ENCODE results near the gene AGBL4.

AGBL4 gene

DNA sequence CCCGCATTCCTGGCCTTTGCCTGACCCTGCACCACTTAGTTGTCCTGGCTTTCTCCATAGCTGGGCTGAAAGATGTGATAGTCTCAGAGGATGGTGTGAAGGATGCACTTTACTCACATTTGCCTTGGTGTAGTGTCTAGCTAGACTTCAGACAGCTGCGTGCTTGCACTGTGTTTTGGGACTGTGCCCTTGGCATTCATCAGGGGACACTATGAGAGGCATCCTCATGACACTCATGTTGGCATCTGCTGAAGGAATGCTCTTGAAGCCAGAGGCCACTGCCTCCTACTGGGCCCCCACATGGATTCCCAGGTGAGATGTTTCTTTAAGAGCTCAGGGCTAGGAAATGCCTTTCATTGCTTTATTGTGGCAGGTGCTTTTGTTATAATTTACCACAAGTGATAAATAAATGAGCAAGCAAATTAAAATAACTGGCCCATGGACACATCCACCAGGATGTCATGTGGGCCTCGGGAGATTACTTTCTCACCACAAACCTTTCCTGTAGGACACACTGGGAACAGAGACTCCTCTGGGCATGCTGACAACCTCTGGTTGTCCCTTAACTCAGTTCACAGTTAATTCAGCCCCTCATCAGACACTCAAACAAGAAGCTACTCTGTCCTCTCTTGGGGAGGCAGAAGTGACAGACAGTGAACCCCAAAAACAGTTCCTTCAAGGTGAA is 1452.3 kb downstream of the AGBL4 start:
- Histone ChIP-seq H4K20me1 (no peaks in the 10 kb centered on the region), H3K27me3 (no peaks in the 10 kb centered on the region), H3K9me3 (no peaks in the 10 kb centered on the region), H3K27ac (no peak overlapping the region), H3K4me2 (peak overlapping the region; percentile 19; the same call in 1 of the 2 replicates), H3K4me3 (no peak overlapping the region), H3K9ac (0 out of 2 replicates have a peak overlapping the region, but pooled peaks have one; percentile 5), H3K36me3 (no peaks in the 10 kb centered on the region), H3K4me1 (peaks cover 38% of the 10 kb centered on the region)
- no peak for TF ChIP-seq Cebpa-rat (IDR thresholded peaks at IDR 0.05)

DNA sequence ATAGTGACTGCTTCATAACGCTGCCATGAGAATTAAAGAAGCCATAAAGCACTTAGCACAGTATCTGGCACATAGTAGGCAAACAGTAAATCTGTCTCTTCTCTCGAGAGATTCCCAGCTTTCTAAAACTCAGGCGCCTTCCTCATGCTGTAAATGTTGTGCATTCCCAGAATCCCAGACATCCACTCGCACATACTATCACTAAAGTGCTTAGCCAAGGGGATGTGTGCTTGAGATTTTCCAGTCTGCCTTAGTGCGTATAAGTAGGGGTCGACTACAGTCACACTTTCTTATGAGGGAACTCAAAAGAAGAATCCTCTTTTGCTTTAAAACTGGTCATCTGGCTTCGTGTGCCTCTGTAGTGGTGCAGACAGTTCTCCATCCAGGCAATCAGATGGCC is 1453.2 kb downstream of the AGBL4 start:
- no peak overlapping the region for H3K4me2 ChIP-seq

DNA sequence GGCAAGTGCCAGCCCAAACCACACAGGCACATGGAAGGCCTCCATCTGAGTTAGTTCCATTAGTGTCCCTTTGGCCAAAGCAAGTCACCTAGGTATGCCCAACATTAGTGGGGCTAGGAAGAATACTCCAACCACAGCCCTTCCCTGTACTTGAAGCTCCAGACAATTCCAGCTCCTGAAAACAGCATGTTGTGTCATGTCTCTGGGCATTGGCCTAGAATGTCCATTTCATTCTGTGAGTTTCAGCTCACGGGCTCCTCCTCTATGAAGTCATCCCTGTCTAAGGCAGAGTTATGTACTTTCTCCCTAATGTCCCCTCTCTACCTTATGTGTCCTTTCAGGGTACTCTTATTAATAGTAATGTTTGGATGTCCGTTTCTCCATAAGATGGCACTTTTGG is 1455.3 kb downstream of the AGBL4 start:
- no peaks in the 10 kb centered on the region for H3K9me3 ChIP-seq
- TF ChIP-seq Cebpa-rat (IDR thresholded peaks at IDR 0.05), result no peak
- no peaks in the 10 kb centered on the region for H3K27me3 ChIP-seq
- H3K4me2 ChIP-seq, result no peak overlapping the region
- H3K9ac ChIP-seq, result no peak overlapping the region
- no peak overlapping the region for H3K27ac ChIP-seq
- peaks cover 21% of the 10 kb centered on the region for H3K4me1 ChIP-seq
- H3K4me3 ChIP-seq, result no peak overlapping the region
- no peaks in the 10 kb centered on the region for H3K36me3 ChIP-seq
- H4K20me1 ChIP-seq, result no peaks in the 10 kb centered on the region

More for the DNA sequence above, 1453.2 kb downstream of the AGBL4 start:
- no peak for TF ChIP-seq Cebpa-rat (IDR thresholded peaks at IDR 0.05)
- H3K27ac ChIP-seq, result no peak overlapping the region
- no peaks in the 10 kb centered on the region for H4K20me1 ChIP-seq
- no peak overlapping the region for H3K9ac ChIP-seq
- no peak overlapping the region for H3K4me3 ChIP-seq
- H3K4me1 ChIP-seq, result peaks cover 37% of the 10 kb centered on the region
- H3K27me3 ChIP-seq, result no peaks in the 10 kb centered on the region
- H3K36me3 ChIP-seq, result no peaks in the 10 kb centered on the region
- H3K9me3 ChIP-seq, result no peaks in the 10 kb centered on the region

DNA sequence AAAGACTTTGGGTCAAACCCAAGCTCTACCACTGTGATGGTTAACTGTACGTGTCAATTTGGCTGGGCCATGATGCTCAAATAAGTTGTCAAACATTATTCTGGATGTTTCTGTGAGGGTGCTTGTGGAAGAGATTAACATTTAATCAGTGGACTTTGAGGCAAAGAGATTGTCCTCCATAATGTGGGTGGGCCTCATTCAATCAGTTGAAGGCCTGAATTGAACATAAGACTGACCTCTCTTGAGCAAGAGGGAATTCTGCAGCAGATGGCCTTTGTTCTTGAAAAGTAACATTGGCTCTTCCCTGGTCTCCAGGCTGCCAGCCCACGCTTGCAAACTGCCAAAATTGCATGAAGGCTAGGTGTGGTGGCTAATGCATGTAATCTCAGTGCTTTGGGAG is 1457.3 kb downstream of the AGBL4 start:
- no peaks in the 10 kb centered on the region for H4K20me1 ChIP-seq
- H3K27me3 ChIP-seq, result no peaks in the 10 kb centered on the region
- peaks cover 4% of the 10 kb centered on the region for H3K4me1 ChIP-seq
- H3K4me3 ChIP-seq, result no peak overlapping the region
- H3K4me2 ChIP-seq, result no peak overlapping the region
- no peak for TF ChIP-seq Cebpa-rat (IDR thresholded peaks at IDR 0.05)
- no peaks in the 10 kb centered on the region for H3K9me3 ChIP-seq
- no peak overlapping the region for H3K9ac ChIP-seq
- no peaks in the 10 kb centered on the region for H3K36me3 ChIP-seq
- no peak overlapping the region for H3K27ac ChIP-seq

DNA sequence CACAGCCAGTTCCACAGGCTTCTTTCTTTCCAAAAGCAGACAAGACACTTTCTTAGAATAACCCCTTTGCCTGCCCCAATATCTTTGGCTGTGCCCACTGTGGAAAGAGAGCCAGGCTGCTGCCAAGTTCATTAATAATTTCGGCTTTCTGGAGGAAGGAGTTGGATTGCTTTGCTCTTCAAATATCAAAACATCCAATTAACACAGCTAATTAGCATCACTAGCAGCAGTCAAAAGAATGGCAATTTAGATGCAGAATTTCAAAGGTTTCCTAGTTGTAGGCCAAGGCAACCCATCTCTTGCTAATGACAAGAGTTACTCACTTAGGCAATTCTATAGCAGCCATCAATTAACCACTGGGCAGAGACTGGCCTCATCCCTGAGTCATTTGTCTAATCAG is 1460.7 kb downstream of the AGBL4 start:
- TF ChIP-seq Cebpa-rat (IDR thresholded peaks at IDR 0.05), result no peak
- H3K4me1 ChIP-seq, result no peaks in the 10 kb centered on the region
- H3K9ac ChIP-seq, result no peak overlapping the region
- H3K36me3 ChIP-seq, result no peaks in the 10 kb centered on the region
- no peaks in the 10 kb centered on the region for H3K9me3 ChIP-seq
- no peak overlapping the region for H3K4me2 ChIP-seq
- no peaks in the 10 kb centered on the region for H4K20me1 ChIP-seq
- H3K27ac ChIP-seq, result no peak overlapping the region
- H3K27me3 ChIP-seq, result no peaks in the 10 kb centered on the region
- no peak overlapping the region for H3K4me3 ChIP-seq

DNA sequence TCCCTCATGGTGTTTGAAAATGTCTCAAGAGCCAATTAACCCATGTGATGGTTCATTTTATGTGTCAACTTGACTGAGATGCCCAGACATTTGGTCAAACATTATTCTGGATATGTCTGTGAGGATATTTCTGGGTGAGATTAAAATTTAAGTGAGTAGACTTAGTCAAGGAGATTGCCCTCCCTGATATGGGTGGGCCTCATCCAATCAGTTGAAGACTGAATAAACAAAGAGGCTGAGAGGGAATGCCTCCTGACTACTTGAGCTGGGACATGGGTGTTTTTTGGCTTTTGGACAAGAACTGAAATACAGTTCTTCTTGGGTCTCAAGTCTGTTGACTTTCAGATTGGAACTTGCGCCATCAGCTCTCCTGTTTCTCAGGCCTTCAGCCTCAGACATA is 1462.3 kb downstream of the AGBL4 start:
- Histone ChIP-seq H3K4me2 (no peak overlapping the region), H3K9me3 (no peaks in the 10 kb centered on the region), H3K4me3 (no peak overlapping the region), H3K9ac (no peak overlapping the region), H3K27me3 (no peaks in the 10 kb centered on the region), H4K20me1 (no peaks in the 10 kb centered on the region), H3K36me3 (no peaks in the 10 kb centered on the region), H3K4me1 (no peaks in the 10 kb centered on the region), H3K27ac (no peak overlapping the region)
- no peak for TF ChIP-seq Cebpa-rat (IDR thresholded peaks at IDR 0.05)

DNA sequence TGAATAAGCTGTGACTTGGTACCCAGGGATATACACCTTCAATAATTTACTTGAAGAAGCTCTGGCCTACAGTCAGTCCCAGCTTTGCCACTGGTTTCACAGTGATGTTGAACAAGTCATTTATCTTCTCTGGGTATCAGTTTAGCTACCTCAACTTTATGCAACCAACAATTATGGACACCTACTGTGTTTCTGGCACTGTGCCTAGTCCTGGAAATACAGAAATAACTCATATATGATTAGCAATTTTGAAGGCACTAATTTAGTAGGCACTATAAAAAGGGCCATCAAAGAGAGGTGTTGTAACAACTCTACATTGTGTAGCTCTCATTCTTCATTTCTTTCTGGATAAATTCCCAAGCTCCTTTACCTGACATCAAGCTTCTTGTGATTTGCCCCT is 1463.2 kb downstream of the AGBL4 start:
- Histone ChIP-seq H4K20me1 (no peaks in the 10 kb centered on the region), H3K9me3 (no peaks in the 10 kb centered on the region), H3K4me3 (no peak overlapping the region), H3K9ac (no peak overlapping the region), H3K27me3 (no peaks in the 10 kb centered on the region), H3K27ac (no peak overlapping the region), H3K36me3 (no peaks in the 10 kb centered on the region), H3K4me2 (no peak overlapping the region), H3K4me1 (no peaks in the 10 kb centered on the region)
- no peak for TF ChIP-seq Cebpa-rat (IDR thresholded peaks at IDR 0.05)

DNA sequence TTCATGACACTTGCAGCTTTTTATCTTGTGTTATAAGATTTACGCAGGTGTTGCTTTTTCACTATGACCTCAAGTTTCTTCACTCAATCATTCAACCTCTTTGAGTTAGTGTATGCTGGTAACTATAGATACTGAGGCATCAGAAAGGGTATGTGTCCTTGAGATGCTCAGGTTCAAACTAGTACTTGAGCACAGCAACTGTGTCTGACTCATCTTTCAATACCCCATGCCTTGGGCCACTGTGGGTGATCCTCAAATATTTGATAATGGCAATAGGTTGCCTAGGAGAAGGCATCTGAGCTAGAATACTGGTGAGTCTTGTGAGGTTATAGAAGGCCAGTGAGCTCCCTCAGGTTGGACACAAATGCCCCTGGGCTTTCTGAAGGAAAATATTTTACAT is 1463.6 kb downstream of the AGBL4 start:
- Histone ChIP-seq H3K27me3 (no peaks in the 10 kb centered on the region), H3K27ac (no peak overlapping the region), H3K4me2 (no peak overlapping the region), H3K9me3 (no peaks in the 10 kb centered on the region), H3K4me3 (no peak overlapping the region), H3K36me3 (no peaks in the 10 kb centered on the region), H3K4me1 (no peaks in the 10 kb centered on the region), H3K9ac (no peak overlapping the region), H4K20me1 (no peaks in the 10 kb centered on the region)
- no peak for TF ChIP-seq Cebpa-rat (IDR thresholded peaks at IDR 0.05)

DNA sequence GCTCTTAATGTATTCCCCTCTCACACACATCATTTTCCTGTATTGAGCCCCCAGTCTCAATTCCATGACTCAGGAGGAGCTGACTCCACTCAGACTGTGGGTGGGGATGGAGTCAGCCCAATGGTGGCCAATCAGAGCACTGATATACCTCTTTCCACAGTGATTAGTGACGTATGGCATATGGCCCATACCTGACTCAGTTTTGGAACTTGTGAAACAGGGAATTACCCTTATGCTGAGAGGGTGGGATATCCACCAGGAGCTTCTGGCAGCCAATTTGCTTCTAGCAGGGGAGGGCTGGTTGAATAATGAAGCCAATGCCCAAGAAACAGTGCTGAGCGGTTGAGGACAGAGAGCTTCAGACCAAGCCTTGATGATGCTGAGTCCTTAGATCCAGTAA is 1465.4 kb downstream of the AGBL4 start:
- no peaks in the 10 kb centered on the region for H3K27me3 ChIP-seq

DNA sequence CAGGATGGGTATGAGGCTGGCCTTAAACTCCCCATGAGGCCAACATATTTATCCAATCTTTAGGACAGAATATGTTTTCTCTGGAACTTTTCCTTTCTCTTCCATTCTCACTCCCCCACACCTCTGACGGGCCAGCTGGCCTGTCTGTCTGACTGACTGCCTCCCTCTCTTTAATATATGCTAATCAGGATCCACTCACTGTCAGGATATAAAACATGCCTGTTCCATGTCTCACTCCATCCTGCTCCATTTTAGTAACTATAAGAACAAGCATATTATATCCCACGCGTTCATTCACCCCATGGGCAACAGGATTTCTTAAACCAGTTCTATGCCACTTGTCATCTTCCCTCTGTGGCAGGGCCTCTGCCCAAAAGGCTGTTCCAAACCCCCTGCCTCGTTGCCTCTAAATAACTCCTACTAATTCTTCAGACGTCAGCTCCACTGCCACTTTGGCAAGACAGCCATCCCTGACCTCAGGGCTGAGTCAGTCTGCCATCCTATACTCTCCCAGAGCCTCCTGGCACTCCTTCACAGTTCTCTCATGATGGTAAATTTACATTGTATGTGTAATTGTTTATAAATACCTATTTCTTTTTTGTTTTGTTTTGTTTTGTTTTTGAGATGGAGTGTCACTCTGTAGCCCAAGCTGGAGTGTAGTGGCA is 1467.4 kb downstream of the AGBL4 start:
- TF ChIP-seq Cebpa-rat (IDR thresholded peaks at IDR 0.05), result no peak
- H3K9ac ChIP-seq, result no peak overlapping the region
- H3K4me3 ChIP-seq, result no peak overlapping the region
- H3K9me3 ChIP-seq, result no peaks in the 10 kb centered on the region
- no peaks in the 10 kb centered on the region for H4K20me1 ChIP-seq
- H3K27me3 ChIP-seq, result no peaks in the 10 kb centered on the region
- no peaks in the 10 kb centered on the region for H3K4me1 ChIP-seq
- no peak overlapping the region for H3K4me2 ChIP-seq
- no peaks in the 10 kb centered on the region for H3K36me3 ChIP-seq
- H3K27ac ChIP-seq, result no peak overlapping the region

More for the DNA sequence above, 1465.4 kb downstream of the AGBL4 start:
- Histone ChIP-seq H3K9me3 (no peaks in the 10 kb centered on the region), H3K4me3 (no peak overlapping the region), H3K36me3 (no peaks in the 10 kb centered on the region), H3K4me1 (no peaks in the 10 kb centered on the region), H3K27ac (no peak overlapping the region), H4K20me1 (no peaks in the 10 kb centered on the region), H3K4me2 (no peak overlapping the region), H3K9ac (no peak overlapping the region)
- no peak for TF ChIP-seq Cebpa-rat (IDR thresholded peaks at IDR 0.05)

Data from BLaER1 (cell line).